ENCODE data around the gene BBLN.

GRCh38 chr9:128203024-128203706 is 43.1 kb downstream of the BBLN start, which contains the start of gene DNM1:
- TF ChIP-seq, protein P1, sequence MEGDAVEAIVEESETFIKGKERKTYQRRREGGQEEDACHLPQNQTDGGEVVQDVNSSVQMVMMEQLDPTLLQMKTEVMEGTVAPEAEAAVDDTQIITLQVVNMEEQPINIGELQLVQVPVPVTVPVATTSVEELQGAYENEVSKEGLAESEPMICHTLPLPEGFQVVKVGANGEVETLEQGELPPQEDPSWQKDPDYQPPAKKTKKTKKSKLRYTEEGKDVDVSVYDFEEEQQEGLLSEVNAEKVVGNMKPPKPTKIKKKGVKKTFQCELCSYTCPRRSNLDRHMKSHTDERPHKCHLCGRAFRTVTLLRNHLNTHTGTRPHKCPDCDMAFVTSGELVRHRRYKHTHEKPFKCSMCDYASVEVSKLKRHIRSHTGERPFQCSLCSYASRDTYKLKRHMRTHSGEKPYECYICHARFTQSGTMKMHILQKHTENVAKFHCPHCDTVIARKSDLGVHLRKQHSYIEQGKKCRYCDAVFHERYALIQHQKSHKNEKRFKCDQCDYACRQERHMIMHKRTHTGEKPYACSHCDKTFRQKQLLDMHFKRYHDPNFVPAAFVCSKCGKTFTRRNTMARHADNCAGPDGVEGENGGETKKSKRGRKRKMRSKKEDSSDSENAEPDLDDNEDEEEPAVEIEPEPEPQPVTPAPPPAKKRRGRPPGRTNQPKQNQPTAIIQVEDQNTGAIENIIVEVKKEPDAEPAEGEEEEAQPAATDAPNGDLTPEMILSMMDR (IDR thresholded peaks at IDR 0.05; ENCODE audit: insufficient read depth, low read depth, low read length): peak; percentile 65
- no peak for TF ChIP-seq EZH2 (IDR thresholded peaks at IDR 0.05; ENCODE audit: insufficient read depth, low read length)

Measured in astrocyte (in vitro differentiated cells and primary cell).